ENCODE results near the gene FKRP.

FKRP gene

DNA sequence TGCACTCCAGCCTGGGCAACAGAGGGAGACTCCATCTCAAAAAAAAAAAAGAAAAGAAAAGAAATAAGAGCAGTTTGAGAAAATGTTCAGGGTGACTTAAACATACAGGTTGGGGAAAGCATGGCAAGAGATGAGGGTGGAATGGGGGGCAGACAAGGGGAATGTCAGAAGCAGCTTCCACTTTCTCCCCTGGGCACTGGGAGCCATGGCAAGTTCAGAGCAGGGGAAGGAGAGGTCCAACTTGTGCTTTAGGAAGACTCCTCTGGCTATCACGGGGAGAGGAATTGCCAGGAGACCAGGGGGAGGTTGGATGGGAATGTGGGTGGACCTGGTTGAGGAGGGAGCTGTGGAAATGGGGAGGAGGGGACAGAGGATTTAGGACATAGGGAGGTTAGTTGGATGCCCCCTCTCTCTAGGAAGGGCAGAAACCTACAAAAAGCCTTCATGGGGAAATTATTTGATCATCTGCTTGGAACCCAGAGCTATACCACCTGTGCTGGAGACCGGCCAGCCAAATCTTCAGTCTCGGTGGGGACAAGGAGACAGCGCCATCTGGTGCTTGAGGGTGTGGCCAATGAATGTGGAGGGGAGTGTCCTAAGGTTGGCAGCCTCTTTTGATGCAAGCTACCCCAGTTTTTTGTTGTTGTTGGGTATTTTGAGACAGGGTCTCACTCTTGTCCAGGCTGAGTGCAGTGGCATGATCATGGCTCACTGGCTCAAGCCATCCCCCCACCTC is 7.7 kb downstream of the FKRP start:
- TF ChIP-seq GATA3 (IDR thresholded peaks at IDR 0.05; ENCODE audit: low read depth, low read length) (no peak), GATA2 (IDR thresholded peaks at IDR 0.05; ENCODE audit: low read depth, low read length) (no peak)

DNA sequence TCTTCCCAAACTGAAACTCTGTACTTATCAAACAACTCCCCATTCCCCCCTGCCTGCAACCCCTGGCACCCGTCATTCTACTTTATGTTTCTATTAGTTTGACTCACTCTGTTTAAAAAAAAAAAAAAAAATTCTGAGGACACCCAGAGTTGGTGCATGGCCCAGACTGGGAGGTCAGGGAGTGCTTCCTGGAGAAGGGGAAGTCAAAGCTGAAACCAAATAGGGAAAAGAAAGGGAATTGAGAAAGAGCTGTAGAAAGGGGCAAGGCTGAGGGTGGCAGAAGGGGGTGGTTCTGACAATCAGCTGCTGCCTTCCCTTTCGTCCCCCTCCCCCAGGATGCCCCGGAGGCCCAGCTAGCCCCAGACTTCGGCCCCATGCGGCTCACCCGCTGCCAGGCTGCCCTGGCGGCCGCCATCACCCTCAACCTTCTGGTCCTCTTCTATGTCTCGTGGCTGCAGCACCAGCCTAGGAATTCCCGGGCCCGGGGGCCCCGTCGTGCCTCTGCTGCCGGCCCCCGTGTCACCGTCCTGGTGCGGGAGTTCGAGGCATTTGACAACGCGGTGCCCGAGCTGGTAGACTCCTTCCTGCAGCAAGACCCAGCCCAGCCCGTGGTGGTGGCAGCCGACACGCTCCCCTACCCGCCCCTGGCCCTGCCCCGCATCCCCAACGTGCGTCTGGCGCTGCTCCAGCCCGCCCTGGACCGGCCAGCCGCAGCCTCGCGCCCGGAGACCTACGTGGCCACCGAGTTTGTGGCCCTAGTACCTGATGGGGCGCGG is 9.4 kb downstream of the FKRP start:
- TF ChIP-seq GATA2 (IDR thresholded peaks at IDR 0.05; ENCODE audit: low read depth, low read length) = no peak
- no peak for TF ChIP-seq GATA3 (IDR thresholded peaks at IDR 0.05; ENCODE audit: low read depth, low read length)

DNA sequence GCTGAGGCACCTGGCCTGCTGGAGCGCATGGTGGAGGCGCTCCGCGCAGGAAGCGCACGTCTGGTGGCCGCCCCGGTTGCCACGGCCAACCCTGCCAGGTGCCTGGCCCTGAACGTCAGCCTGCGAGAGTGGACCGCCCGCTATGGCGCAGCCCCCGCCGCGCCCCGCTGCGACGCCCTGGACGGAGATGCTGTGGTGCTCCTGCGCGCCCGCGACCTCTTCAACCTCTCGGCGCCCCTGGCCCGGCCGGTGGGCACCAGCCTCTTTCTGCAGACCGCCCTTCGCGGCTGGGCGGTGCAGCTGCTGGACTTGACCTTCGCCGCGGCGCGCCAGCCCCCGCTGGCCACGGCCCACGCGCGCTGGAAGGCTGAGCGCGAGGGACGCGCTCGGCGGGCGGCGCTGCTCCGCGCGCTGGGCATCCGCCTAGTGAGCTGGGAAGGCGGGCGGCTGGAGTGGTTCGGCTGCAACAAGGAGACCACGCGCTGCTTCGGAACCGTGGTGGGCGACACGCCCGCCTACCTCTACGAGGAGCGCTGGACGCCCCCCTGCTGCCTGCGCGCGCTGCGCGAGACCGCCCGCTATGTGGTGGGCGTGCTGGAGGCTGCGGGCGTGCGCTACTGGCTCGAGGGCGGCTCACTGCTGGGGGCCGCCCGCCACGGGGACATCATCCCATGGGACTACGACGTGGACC is 10.1 kb downstream of the FKRP start:
- TF ChIP-seq GATA2 (IDR thresholded peaks at IDR 0.05; ENCODE audit: low read depth, low read length) = no peak

DNA sequence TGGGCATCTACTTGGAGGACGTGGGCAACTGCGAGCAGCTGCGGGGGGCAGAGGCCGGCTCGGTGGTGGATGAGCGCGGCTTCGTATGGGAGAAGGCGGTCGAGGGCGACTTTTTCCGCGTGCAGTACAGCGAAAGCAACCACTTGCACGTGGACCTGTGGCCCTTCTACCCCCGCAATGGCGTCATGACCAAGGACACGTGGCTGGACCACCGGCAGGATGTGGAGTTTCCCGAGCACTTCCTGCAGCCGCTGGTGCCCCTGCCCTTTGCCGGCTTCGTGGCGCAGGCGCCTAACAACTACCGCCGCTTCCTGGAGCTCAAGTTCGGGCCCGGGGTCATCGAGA is 10.7 kb downstream of the FKRP start:
- TF ChIP-seq GATA2 (IDR thresholded peaks at IDR 0.05; ENCODE audit: low read depth, low read length) (no peak), GATA3 (IDR thresholded peaks at IDR 0.05; ENCODE audit: low read depth, low read length) (no peak)

DNA sequence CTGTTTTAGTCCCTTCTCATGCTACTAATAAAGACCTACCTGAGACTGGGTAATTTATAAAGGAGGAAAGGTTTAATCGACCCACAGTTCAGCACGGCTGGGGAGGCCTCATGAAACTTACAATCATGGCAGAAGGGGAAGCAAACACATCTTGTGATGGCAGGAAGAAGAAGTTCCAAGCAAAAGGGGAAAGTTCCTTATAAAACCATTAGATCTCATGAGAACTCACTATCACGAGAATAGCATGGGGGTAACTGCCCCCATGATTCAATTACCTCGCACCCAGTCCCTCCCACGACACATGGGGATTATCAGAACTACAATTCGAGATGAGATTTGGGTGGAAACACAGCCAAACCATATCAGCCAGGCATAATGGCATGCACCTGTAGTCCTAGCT is 13.3 kb downstream of the FKRP start:
- TF ChIP-seq GATA3 (IDR thresholded peaks at IDR 0.05; ENCODE audit: low read depth, low read length) (no peak), GATA2 (IDR thresholded peaks at IDR 0.05; ENCODE audit: low read depth, low read length) (no peak)

DNA sequence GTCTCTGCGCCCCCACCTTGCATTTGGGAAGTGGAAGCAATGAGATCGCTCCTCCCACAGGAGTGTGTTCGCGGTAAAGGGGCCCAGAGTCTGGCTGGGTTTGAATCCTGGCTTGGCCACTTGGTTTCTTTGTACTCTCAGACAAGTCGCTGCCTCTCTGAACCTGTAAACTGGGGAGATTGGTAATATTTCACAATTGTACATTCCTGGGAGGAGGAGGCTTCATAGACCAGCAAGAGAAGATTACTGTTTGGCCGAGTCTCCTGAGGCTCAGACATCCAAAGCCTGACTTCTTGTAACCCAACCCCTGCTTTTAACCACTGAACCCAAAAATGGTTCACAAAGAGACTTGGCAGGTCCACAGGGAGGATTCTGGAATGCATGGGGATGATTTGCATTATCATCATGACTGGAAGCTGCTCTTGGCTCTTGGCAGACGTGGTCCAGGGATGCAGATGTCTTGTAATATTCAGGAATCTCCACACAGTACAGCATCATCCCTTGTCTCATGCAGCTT is 14.0 kb downstream of the FKRP start:
- TF ChIP-seq GATA3 (IDR thresholded peaks at IDR 0.05; ENCODE audit: low read depth, low read length) = no peak
- no peak for TF ChIP-seq GATA2 (IDR thresholded peaks at IDR 0.05; ENCODE audit: low read depth, low read length)

DNA sequence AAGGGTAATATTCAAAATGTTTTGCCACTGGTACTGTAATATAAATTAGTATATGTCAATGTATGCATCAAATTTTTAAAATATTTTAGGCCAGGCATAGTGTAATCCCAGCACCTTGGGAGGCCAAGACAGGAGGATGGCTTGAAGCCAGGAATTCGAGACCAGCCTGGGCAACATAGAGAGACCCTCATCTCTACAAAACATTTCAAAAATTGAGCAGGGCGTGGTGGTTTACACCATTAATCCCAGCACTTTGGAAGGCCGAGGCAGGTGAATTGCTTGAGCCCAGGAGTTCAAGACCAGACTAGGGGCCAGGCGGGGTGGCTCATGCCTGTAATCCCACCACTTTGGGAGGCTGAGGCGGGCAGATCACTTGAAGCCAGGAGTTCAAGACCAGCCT is 14.5 kb downstream of the FKRP start:
- no peak for TF ChIP-seq GATA2 (IDR thresholded peaks at IDR 0.05; ENCODE audit: low read depth, low read length)
- no peak for TF ChIP-seq GATA3 (IDR thresholded peaks at IDR 0.05; ENCODE audit: low read depth, low read length)

DNA sequence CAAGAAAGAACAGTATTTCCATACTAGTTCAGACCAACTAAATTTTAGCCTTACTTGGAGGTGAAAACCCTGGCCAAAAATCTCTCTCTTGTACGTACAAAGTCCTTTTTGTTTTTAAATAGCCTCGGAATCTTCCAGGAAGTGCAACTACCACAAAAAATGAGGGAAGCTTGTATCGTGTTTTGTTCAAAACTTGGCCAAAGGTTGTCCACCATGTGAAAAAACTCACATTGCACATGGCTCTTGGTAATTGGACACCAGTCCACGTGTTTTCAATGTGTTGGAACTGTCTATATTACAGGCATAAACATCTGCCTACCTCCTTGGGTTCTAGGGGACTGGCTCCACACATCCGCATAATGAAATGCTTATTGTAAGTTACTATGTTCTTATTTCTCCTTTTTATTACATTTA is 15.6 kb downstream of the FKRP start:
- TF ChIP-seq GATA2 (IDR thresholded peaks at IDR 0.05; ENCODE audit: low read depth, low read length) (no peak), GATA3 (IDR thresholded peaks at IDR 0.05; ENCODE audit: low read depth, low read length) (no peak)

DNA sequence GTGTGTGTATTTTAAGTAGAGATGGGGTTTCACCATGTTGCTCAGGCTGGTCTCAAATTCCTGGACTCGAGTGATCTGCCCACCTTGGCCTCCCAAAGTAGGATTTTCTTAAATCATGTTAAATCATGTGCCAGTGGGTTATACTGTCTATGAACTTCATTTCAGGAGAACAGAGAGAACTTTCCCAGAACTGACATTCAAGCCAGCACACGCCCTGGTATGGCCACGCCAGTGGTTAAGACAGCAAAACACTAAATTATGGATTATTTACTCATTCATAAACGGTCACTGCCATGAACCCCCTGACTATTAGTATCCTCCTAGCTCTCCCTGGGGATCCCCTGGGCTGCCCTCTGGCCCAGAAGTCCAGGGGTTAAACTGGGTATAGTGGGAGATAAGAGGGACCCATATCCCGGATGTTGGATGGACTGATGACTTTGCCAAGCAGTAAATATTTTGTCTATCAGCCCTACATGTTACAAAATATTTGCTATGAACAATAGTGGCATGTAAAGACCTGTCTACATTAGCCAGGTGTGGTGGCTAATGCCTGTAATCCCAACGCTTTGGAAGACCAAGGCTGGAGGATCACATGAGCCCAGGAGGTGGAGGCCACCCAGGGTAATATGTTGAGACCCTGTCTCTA is 16.5 kb downstream of the FKRP start:
- TF ChIP-seq GATA3 (IDR thresholded peaks at IDR 0.05; ENCODE audit: low read depth, low read length) = no peak
- no peak for TF ChIP-seq GATA2 (IDR thresholded peaks at IDR 0.05; ENCODE audit: low read depth, low read length)

DNA sequence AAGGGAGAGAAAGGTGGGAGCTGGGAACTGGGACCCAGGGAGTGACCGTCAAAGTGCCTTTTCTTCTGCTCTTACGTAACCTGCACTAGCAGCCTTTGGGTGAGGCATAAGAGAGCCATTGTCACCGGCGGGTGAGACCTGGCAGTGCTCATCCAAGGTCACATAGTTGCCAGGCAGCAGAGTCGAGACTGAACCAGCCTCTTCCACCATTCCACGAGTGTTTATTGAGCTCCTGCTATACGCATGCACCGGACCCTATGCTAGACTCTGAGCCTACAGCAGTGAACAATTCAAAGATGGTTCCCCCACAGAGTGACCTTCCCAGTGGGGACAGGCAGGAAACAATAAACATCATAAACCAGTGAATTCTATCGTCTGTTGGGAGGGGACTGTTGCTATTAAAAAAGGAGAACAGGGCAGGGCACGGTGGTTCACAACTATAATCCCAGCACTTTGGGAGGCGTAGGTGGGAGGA is 19.0 kb downstream of the FKRP start:
- TF ChIP-seq GATA2 (IDR thresholded peaks at IDR 0.05; ENCODE audit: low read depth, low read length) (no peak), GATA3 (IDR thresholded peaks at IDR 0.05; ENCODE audit: low read depth, low read length) (no peak)

DNA sequence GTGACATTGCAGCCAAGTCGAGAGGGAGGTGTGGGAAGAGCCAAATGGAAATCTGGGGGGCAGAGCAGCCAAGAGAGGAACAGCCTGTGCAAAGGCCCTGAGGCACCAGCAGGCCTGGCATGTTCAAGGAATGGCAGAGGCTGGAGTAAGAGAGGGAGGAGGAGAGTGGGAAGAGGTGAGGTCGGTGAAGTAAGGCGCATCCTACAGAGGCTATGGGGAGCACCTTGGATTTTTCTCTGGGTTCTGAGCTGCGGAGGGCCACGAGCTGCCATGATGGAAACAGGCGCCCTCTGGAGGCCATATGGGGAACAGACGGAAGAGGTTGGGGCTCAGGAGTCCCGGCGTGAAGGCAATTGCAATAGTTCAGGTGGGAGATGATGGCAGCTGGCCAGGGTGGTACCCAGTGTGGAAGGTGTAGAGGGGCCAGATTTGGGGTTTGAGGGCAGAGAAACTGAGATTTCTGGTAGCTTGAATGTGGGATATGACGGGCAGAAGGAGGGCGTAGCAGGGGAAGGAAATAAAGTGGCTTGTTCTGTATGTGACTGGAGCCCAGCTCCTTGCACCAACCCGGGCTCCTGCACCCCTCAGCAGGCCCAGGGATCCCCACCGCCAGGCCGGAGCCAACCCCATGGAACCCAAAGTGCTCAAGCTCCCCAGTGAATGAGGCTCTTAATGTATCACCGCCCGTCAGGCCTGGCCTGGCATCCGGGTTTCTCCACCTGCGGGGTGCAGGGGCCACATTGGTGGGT is 20.9 kb downstream of the FKRP start:
- no peak for TF ChIP-seq GATA2 (IDR thresholded peaks at IDR 0.05; ENCODE audit: low read depth, low read length)
- no peak for TF ChIP-seq GATA3 (IDR thresholded peaks at IDR 0.05; ENCODE audit: low read depth, low read length)

DNA sequence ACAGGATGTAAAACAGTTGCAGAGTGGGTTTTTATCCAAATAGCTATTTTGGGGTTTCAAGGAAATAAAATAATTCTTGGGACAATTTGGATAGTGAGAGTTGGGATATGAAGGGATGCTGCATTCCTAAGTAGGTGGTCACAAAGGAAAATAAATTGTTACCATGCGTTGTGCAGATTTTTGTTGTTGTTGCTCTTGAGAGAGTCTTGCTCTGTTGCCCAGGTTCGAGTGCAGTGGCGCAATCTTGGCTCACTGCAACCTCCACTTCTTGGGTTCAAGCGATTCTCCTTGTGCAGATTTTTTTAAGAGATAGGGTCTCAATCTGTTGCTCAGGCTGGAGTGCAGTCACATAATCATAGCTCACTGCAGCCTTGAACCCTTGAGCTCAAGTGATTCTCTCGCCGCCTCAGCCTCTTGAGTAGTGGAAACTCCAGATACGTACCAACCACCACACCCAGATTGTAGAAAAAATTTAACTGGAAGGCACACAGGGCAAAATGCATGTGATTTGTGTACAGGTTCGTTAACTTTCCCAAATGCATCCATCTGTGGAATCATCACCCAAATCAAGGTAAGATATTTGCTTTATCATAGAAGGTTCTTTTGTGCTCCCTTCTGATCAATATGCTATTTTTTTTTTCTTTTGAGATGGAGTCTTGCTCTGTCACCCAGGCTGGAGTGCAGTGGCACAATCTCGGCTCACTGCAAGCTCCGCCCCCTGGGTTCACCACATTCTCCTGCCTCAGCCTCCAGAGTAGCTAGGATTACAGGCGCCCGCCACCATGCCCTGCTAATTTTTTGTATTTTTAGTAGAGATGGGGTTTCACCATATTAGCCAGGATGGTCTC is 26.5 kb downstream of the FKRP start:
- TF ChIP-seq GATA2 (IDR thresholded peaks at IDR 0.05; ENCODE audit: low read depth, low read length) = no peak

DNA sequence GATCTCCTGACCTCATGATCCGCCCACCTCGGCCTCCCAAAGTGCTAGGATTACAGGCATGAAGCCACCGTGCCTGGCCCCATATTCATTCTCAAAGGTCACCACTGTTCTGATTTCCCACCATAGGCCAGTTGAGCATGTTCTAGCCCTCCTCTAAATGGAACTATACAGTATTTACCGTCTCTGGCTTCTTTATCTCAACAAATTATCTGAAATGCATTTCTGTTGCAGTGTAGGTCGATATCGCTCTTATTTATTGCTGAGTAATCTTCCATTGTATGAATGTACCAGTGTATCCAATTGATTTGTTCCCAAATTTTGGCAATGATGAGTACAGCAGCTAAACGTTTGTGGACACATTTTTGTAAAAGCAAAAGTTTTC is 27.2 kb downstream of the FKRP start:
- no peak for TF ChIP-seq GATA3 (IDR thresholded peaks at IDR 0.05; ENCODE audit: low read depth, low read length)
- TF ChIP-seq GATA2 (IDR thresholded peaks at IDR 0.05; ENCODE audit: low read depth, low read length) = no peak
